ENCODE measurements around the gene NRXN3.

GRCh38 chr14:79077096-79077495, 906.9 kb downstream of the NRXN3 start:
- TF ChIP-seq CTCF (conservative IDR thresholded peaks at IDR 0.05) (no peak), EZH2 (IDR thresholded peaks at IDR 0.05; ENCODE audit: low read depth) (no peak)

Data from PC-9 (cell line).